GM23338 (cell line): ENCODE results near the gene APOBEC3B.

Experiments
- EZH2 ChIP-seq: fragments of 200-600 bp; sonication (generic); IDR thresholded peaks from one replicate; pipeline ENCODE4 v1.8.0; 2017; ENCODE audit warnings: antibody characterized with exemption, mild to moderate bottlenecking, low read depth; ENCODE audit not compliant: unreplicated experiment
- EZH2phosphoT487 ChIP-seq: fragments of 200-600 bp; sonication (generic); IDR thresholded peaks from one replicate; pipeline ENCODE4 v1.8.1; 2018; ENCODE audit warnings: antibody characterized with exemption; ENCODE audit not compliant: unreplicated experiment
- JUNB ChIP-seq: IDR thresholded peaks from one replicate; pipeline ENCODE4 v1.6.1; 2016; ENCODE audit warnings: antibody characterized with exemption; ENCODE audit not compliant: unreplicated experiment
- POLR2AphosphoS5 ChIP-seq: IDR thresholded peaks from 2 replicates; pipeline ENCODE4 v1.6.1; 2016; ENCODE audit warnings: antibody characterized with exemption, low read depth
- ZNF331 ChIP-seq: fragments of 250-450 bp; sonication (Bioruptor Pico); IDR thresholded peaks from 2 replicates; pipeline ENCODE4 v1.5.0; 2020; ENCODE audit warnings: low read depth, mild to moderate bottlenecking, moderate library complexity
- TF ChIP-seq, protein P1 (sequence below), 2 experiments: fragments of 200-600 bp in 1 of 2; sonication (generic) in 1 of 2; conservative IDR thresholded peaks; 2 replicates each; pipeline versions ENCODE4 v1.5.1 to v1.6.1; 2016 to 2017; ENCODE audit warnings: antibody characterized with exemption in 2 of 2, low read depth in 2 of 2, mild to moderate bottlenecking in 2 of 2, moderate library complexity in 1 of 2
- TF ChIP-seq, protein P2 (sequence below): IDR thresholded peaks from one replicate; pipeline ENCODE4 v1.6.1; 2018; ENCODE audit warnings: antibody characterized with exemption; ENCODE audit not compliant: unreplicated experiment

DNA sequence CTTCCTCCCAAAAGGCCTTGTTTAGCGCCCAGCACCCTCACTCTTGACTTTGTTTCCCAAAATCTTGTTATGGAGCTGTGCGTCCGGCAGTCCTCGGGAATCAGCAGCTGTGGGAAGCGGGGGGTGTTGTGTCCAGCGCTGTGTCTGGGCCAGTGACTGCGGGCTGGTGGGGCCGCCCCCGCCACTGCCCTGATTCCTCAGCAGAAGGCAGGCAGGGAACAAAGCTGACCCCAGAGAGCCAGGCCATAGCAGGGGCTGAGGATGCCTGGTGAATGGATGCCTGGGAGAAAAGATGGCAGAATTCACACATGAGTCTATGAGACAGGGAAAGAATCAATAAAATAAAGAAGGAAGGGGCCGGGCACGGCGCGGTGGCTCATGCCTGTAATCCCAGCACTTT lies 34.4 kb downstream of the APOBEC3B start:
- TF ChIP-seq, protein P1, sequence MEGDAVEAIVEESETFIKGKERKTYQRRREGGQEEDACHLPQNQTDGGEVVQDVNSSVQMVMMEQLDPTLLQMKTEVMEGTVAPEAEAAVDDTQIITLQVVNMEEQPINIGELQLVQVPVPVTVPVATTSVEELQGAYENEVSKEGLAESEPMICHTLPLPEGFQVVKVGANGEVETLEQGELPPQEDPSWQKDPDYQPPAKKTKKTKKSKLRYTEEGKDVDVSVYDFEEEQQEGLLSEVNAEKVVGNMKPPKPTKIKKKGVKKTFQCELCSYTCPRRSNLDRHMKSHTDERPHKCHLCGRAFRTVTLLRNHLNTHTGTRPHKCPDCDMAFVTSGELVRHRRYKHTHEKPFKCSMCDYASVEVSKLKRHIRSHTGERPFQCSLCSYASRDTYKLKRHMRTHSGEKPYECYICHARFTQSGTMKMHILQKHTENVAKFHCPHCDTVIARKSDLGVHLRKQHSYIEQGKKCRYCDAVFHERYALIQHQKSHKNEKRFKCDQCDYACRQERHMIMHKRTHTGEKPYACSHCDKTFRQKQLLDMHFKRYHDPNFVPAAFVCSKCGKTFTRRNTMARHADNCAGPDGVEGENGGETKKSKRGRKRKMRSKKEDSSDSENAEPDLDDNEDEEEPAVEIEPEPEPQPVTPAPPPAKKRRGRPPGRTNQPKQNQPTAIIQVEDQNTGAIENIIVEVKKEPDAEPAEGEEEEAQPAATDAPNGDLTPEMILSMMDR (conservative IDR thresholded peaks at IDR 0.05; ENCODE audit: low read depth in 2 of 2), result no peak
- no peak for TF ChIP-seq EZH2phosphoT487
- TF ChIP-seq ZNF331 (CRISPR knock-in tag), result no peak
- no peak for TF ChIP-seq EZH2
- TF ChIP-seq JUNB, result no peak
- no peak for TF ChIP-seq POLR2AphosphoS5
- TF ChIP-seq, protein P2, sequence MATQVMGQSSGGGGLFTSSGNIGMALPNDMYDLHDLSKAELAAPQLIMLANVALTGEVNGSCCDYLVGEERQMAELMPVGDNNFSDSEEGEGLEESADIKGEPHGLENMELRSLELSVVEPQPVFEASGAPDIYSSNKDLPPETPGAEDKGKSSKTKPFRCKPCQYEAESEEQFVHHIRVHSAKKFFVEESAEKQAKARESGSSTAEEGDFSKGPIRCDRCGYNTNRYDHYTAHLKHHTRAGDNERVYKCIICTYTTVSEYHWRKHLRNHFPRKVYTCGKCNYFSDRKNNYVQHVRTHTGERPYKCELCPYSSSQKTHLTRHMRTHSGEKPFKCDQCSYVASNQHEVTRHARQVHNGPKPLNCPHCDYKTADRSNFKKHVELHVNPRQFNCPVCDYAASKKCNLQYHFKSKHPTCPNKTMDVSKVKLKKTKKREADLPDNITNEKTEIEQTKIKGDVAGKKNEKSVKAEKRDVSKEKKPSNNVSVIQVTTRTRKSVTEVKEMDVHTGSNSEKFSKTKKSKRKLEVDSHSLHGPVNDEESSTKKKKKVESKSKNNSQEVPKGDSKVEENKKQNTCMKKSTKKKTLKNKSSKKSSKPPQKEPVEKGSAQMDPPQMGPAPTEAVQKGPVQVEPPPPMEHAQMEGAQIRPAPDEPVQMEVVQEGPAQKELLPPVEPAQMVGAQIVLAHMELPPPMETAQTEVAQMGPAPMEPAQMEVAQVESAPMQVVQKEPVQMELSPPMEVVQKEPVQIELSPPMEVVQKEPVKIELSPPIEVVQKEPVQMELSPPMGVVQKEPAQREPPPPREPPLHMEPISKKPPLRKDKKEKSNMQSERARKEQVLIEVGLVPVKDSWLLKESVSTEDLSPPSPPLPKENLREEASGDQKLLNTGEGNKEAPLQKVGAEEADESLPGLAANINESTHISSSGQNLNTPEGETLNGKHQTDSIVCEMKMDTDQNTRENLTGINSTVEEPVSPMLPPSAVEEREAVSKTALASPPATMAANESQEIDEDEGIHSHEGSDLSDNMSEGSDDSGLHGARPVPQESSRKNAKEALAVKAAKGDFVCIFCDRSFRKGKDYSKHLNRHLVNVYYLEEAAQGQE, result no peak
